SK-N-SH (cell line): ENCODE measurements around the gene TRNAU1AP.

Source experiments
- CHD2 ChIP-seq: fragments of 150-350 bp; IDR thresholded peaks from 2 replicates; pipeline ENCODE4 v1.6.1; 2018; ENCODE audit warnings: low read length; ENCODE audit not compliant: partially characterized antibody
- EP300 ChIP-seq, 2 experiments: IDR thresholded peaks; 2 replicates each; pipeline versions ENCODE4 v1.4.0 to v1.6.1; 2012; ENCODE audit warnings: borderline replicate concordance in 1 of 2, low read depth in 1 of 2, low read length in 1 of 2
- FOXM1 ChIP-seq: IDR thresholded peaks from 2 replicates; pipeline ENCODE4 v1.4.0; 2012; ENCODE audit warnings: low read depth, mild to moderate bottlenecking
- MXI1 ChIP-seq: IDR thresholded peaks from 2 replicates; pipeline ENCODE4 v1.6.1; 2012; ENCODE audit warnings: mild to moderate bottlenecking, low read depth, low read length, improper control_type of control experiment
- POLR2AphosphoS5 ChIP-seq: IDR thresholded peaks from 2 replicates; pipeline ENCODE4 v1.6.1; 2012; ENCODE audit warnings: low read depth, low read length
- RCOR1 ChIP-seq: fragments of 150-350 bp; IDR thresholded peaks from 2 replicates; pipeline ENCODE4 v1.6.1; 2017; ENCODE audit warnings: antibody characterized with exemption, low read length
- RFX5 ChIP-seq: IDR thresholded peaks from 2 replicates; pipeline ENCODE4 v1.6.1; 2012; ENCODE audit warnings: mild to moderate bottlenecking, improper control_type of control experiment, low read length
- TAF1 ChIP-seq: IDR thresholded peaks from 2 replicates; pipeline ENCODE4 v1.6.1; 2012; ENCODE audit warnings: low read depth, mild to moderate bottlenecking, low read length, moderate library complexity, borderline replicate concordance
- TCF12 ChIP-seq: IDR thresholded peaks from 2 replicates; pipeline ENCODE4 v1.4.0; 2012
- TF ChIP-seq, protein P1 (sequence below): fragments of 200-600 bp; sonication (generic); IDR thresholded peaks from 2 replicates; pipeline ENCODE4 v1.6.1; 2017; ENCODE audit warnings: antibody characterized with exemption, mild to moderate bottlenecking, moderate library complexity
- TF ChIP-seq, protein P2 (sequence below): fragments of 150-350 bp; IDR thresholded peaks from 2 replicates; pipeline ENCODE4 v1.6.1; 2017; ENCODE audit warnings: antibody characterized with exemption, low read length, low read depth, borderline replicate concordance
- TF ChIP-seq, protein P3 (sequence below): IDR thresholded peaks from 2 replicates; pipeline ENCODE4 v1.4.0; 2012; ENCODE audit warnings: low read depth

DNA sequence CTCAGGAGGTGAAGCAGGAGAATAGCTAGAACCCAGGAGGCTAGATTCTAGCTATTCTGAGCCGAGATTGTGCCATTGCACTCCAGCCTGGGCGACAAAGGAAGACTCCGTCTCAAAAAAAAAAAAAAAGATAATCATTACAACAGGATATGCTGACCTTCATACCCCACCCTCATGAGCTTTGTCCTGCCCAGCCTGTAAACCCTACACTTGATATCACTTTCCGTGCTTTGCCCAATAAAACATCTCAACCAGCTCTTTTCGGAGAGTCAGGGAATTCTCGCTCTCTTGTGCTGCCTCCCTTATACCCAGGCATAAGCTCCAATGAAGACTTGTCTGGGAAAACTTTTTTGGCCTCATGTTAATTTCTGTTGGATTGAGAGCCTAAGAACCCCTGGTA, 1.5 kb upstream of the TRNAU1AP start:
- TF ChIP-seq CHD2, result no peak
- no peak for TF ChIP-seq POLR2AphosphoS5
- TF ChIP-seq, protein P1, sequence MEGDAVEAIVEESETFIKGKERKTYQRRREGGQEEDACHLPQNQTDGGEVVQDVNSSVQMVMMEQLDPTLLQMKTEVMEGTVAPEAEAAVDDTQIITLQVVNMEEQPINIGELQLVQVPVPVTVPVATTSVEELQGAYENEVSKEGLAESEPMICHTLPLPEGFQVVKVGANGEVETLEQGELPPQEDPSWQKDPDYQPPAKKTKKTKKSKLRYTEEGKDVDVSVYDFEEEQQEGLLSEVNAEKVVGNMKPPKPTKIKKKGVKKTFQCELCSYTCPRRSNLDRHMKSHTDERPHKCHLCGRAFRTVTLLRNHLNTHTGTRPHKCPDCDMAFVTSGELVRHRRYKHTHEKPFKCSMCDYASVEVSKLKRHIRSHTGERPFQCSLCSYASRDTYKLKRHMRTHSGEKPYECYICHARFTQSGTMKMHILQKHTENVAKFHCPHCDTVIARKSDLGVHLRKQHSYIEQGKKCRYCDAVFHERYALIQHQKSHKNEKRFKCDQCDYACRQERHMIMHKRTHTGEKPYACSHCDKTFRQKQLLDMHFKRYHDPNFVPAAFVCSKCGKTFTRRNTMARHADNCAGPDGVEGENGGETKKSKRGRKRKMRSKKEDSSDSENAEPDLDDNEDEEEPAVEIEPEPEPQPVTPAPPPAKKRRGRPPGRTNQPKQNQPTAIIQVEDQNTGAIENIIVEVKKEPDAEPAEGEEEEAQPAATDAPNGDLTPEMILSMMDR, result no peak
- TF ChIP-seq EP300 (IDR thresholded peaks at IDR 0.05; ENCODE audit: borderline replicate concordance in 1 of 2, low read depth in 1 of 2, low read length in 1 of 2), result no peak
- TF ChIP-seq TAF1, result no peak
- no peak for TF ChIP-seq RCOR1
- TF ChIP-seq, protein P2, sequence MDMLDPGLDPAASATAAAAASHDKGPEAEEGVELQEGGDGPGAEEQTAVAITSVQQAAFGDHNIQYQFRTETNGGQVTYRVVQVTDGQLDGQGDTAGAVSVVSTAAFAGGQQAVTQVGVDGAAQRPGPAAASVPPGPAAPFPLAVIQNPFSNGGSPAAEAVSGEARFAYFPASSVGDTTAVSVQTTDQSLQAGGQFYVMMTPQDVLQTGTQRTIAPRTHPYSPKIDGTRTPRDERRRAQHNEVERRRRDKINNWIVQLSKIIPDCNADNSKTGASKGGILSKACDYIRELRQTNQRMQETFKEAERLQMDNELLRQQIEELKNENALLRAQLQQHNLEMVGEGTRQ, result no peak
- no peak for TF ChIP-seq RFX5
- TF ChIP-seq, protein P3, sequence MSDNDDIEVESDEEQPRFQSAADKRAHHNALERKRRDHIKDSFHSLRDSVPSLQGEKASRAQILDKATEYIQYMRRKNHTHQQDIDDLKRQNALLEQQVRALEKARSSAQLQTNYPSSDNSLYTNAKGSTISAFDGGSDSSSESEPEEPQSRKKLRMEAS, result no peak
- no peak for TF ChIP-seq FOXM1
- TF ChIP-seq MXI1, result no peak
- no peak for TF ChIP-seq TCF12
